Heart left ventricle (tissue), 13 donors: ENCODE results near the gene FCN3.

Source experiments
- CTCF ChIP-seq, 12 donors: fragments of 200-600 bp; sonication (generic) in 4 of 12; IDR thresholded peaks; one replicate each; pipeline versions ENCODE4 v1.5.0 to v1.8.0; 2018 to 2022; ENCODE audit warnings: antibody characterized with exemption in 12 of 12, mild to moderate bottlenecking in 5 of 12
- POLR2A ChIP-seq, 2 donors: fragments of 450-650 bp; IDR thresholded peaks; one replicate each; pipeline ENCODE4 v1.6.1; 2017; ENCODE audit warnings: antibody characterized with exemption in 2 of 2, mild to moderate bottlenecking in 2 of 2, moderate library complexity in 2 of 2
- donor health status: ischemic (EF 13 %, LVEDD 7.1; RV severe dilation, severe dysfunction).
- donor health status: DM: no; HTN: yes; CAD: no.
- donor health status: DM: no; HTN: no; CAD: no.
- donor health status: ischemic (EF 25% LVEDD 6.9; RV normal size, moderate dysfunction).
- donor health status: ischemic (EF 25% LVEDD 5.7; RV mildly dilated, moderate dysfunction).
- donor health status: ischemic (EF 35%, LVEDD 5.7; RV mildly dilated, moderate dysfunction).
- donor health status: nonischemic (EF 11% LVEDD 7.7; RV severe dilation, severe dysfunction).
- donor health status: DM: yes; HTN: yes; CAD: no.
- donor health status: PGD.
- donor health status: ischemic (EF 29% LVEDD 5.4; RV normal size, mild dysfunction).
- donor health status: nonischemic (EF 23%, LVEDD 6.1; RV moderate dilation, normal function).

GRCh38 chr1:27398405-27399149 is 24.0 kb upstream of the FCN3 start:
- TF ChIP-seq CTCF (IDR thresholded peaks at IDR 0.05), result no peak
- TF ChIP-seq POLR2A (IDR thresholded peaks at IDR 0.05), result no peak
